ENCODE measurements around the gene TXNRD1. TPM values are rescaled to one million over a fixed set of nuclear protein-coding genes. Genes with fewer than 3 reads are reported as not detected.

TXNRD1 gene
- total RNA-seq, 1 experiment from 2014 or later = 327 TPM

DNA sequence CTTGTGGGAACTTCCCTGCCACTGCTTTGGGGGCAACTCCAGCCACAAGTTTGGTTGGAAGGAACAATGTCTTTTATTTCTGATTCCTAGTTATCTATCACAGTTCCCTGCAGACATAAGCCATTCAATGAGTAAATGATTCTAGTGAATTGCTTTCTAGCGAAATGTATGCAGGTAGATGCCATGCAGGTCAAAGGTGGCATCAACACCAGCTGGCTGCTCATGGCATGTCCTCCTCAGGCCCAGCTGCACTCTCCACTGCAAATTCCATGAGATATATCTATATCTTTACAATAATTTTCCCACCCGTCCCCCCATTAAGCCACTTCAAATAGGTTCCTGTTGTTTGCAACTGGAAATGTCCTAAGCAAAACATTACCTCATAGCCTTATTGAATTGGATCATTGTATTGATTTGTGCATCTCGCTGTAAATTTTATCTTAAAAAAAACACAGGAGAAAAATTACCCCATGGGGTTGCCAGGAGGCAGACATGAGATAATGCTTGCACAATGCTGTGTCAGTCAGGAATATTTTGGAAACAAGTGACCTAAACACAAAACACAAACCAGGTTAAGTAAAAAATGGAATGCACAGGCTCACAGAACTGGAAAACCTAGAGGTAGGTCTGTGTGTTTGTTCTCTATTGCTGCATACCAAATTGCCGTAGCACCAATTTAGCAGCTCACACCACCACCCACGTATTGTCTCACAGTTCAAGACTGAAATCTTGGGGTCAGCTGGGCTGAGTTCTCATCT lies 32.8 kb upstream of the TXNRD1 start (continued):
- TF ChIP-seq, protein P1, sequence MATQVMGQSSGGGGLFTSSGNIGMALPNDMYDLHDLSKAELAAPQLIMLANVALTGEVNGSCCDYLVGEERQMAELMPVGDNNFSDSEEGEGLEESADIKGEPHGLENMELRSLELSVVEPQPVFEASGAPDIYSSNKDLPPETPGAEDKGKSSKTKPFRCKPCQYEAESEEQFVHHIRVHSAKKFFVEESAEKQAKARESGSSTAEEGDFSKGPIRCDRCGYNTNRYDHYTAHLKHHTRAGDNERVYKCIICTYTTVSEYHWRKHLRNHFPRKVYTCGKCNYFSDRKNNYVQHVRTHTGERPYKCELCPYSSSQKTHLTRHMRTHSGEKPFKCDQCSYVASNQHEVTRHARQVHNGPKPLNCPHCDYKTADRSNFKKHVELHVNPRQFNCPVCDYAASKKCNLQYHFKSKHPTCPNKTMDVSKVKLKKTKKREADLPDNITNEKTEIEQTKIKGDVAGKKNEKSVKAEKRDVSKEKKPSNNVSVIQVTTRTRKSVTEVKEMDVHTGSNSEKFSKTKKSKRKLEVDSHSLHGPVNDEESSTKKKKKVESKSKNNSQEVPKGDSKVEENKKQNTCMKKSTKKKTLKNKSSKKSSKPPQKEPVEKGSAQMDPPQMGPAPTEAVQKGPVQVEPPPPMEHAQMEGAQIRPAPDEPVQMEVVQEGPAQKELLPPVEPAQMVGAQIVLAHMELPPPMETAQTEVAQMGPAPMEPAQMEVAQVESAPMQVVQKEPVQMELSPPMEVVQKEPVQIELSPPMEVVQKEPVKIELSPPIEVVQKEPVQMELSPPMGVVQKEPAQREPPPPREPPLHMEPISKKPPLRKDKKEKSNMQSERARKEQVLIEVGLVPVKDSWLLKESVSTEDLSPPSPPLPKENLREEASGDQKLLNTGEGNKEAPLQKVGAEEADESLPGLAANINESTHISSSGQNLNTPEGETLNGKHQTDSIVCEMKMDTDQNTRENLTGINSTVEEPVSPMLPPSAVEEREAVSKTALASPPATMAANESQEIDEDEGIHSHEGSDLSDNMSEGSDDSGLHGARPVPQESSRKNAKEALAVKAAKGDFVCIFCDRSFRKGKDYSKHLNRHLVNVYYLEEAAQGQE (IDR thresholded peaks at IDR 0.05; ENCODE audit: low read depth) = no peak
- no peak for TF ChIP-seq CBX3 (IDR thresholded peaks at IDR 0.05; ENCODE audit: low read depth)
- no peak for TF ChIP-seq SRF (IDR thresholded peaks at IDR 0.05; ENCODE audit: low read depth)
- TF ChIP-seq EZH2 (IDR thresholded peaks at IDR 0.05) = no peak
- no peak for TF ChIP-seq SP1 (IDR thresholded peaks at IDR 0.05; ENCODE audit: low read depth)
- no peak for TF ChIP-seq ZFX (IDR thresholded peaks at IDR 0.05)
- no peak for TF ChIP-seq SIN3A (IDR thresholded peaks at IDR 0.05; ENCODE audit: low read depth)

DNA sequence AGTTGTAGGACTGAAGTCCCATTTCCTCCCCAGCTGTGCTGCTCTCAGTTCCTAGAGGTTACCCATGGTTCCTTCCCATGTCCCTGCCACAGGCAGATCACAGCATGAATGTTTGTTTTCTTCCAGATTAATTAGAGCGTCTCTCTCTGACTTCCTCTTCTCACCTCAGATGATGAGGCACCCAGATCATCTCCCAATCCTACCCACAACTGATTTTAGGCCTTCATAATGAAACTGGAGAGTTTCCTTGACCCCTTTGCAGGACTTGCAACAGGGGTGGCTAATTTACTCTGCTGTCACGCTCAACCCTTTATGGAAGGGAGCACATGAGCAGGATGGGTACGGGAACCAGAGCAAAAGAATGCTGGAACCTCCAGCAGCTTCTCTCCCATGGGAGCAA lies 32.1 kb upstream of the TXNRD1 start:
- no peak overlapping the region for H3K27ac ChIP-seq (ENCODE audit: low read depth, low read length)
- intact Hi-C loops (cut with micrococcal nuclease) = no loop called here
- no peaks in the 10 kb centered on the region for H3K79me2 ChIP-seq (ENCODE audit: insufficient read depth, low read length)
- no peak for DNase-seq (ENCODE audit: low read depth, low spot score)
- H3K36me3 ChIP-seq (ENCODE audit: control insufficient read depth in 1 of 2, insufficient read depth in 2 of 2, low read length in 2 of 2) = no peaks in the 10 kb centered on the region
- ATAC-seq = no peak
- RAD21 ChIA-PET (ENCODE audit: low non-redundant PET in 1 of 2, low total read pairs in 2 of 2, uncharacterized antibody in 2 of 2, unreplicated experiment in 2 of 2) = no interaction called here
- no peak overlapping the region for H3K4me3 ChIP-seq (replicated peaks in 1 of 2; ENCODE audit: low read depth in 1 of 2, low read length in 2 of 2)
- H3K27me3 ChIP-seq (ENCODE audit: insufficient read depth, low read length) = no peaks in the 10 kb centered on the region
- H3K4me1 ChIP-seq (ENCODE audit: control insufficient read depth in 1 of 2, insufficient read depth in 2 of 2, low read length in 2 of 2) = peaks cover 11 to 13% of the 10 kb centered on the region in 2 experiments; a peak in 2 of 4 replicates
- no peak overlapping the region for H2AFZ ChIP-seq (ENCODE audit: low read depth, low read length, poor library complexity, severe bottlenecking)
- H3K9ac ChIP-seq (ENCODE audit: low read length) = no peak overlapping the region
- peaks cover 0 to 4% of the 10 kb centered on the region in 2 experiments; a peak in 1 of 4 replicates for H3K9me3 ChIP-seq (ENCODE audit: control insufficient read depth in 1 of 2, insufficient read depth in 1 of 2, low read depth in 1 of 2, low read length in 2 of 2)
- no TSS peak for BruUV-seq (replicated peaks)
- H3K4me2 ChIP-seq (ENCODE audit: low read length) = no peak overlapping the region
- POLR2A ChIA-PET = no interaction called here
- H4K20me1 ChIP-seq (ENCODE audit: insufficient read depth) = no peaks in the 10 kb centered on the region
- CTCF ChIA-PET = no interaction called here
- no peaks in the 10 kb centered on the region for H3K9me2 ChIP-seq (ENCODE audit: insufficient read depth)
- no peak for TF ChIP-seq ZFX (IDR thresholded peaks at IDR 0.05)
- no peak for TF ChIP-seq CBX3 (IDR thresholded peaks at IDR 0.05; ENCODE audit: low read depth)
- no peak for TF ChIP-seq FOSL1 (IDR thresholded peaks at IDR 0.05; ENCODE audit: low read depth)
- TF ChIP-seq RAD21 (IDR thresholded peaks at IDR 0.05; ENCODE audit: low read depth) = no peak
- TF ChIP-seq JUND (IDR thresholded peaks at IDR 0.05) = no peak
- TF ChIP-seq POLR2AphosphoS5 (IDR thresholded peaks at IDR 0.05; ENCODE audit: low read depth, low read length) = no peak
- no peak for TF ChIP-seq SRF (IDR thresholded peaks at IDR 0.05; ENCODE audit: low read depth)
